ENCODE data around the gene BAG3. TPM values are rescaled to one million over a fixed set of nuclear protein-coding genes. Genes with fewer than 3 reads are reported as not detected.

BAG3 gene
- total and polyA plus RNA-seq, 9 of the 15 experiments (the other 6 are each of a cell fraction or from before 2014, with no cell fraction given), result 2.6 to 27.4 (median 7.2) TPM

- no peak for TF ChIP-seq CHD4 (IDR thresholded peaks at IDR 0.05; ENCODE audit: insufficient read depth, insufficient replicate concordance, low read depth, low read length, poor library complexity, severe bottlenecking)
- ChIA-PET CTCF (ENCODE audit: low intra/inter-chr PET ratio) (interaction anchor here (0.6 kb wide), 1 partner anchor 77 kb away, joined by 3 read pairs; no protein-coding TSS in a partner anchor), POLR2A (interaction anchor here (0.6 to 1.4 kb wide), 2 partner anchors 8 to 167 kb away, joined by 3 to 6 read pairs; no protein-coding TSS in a partner anchor)
- no peak overlapping the region for H3K27ac ChIP-seq (ENCODE audit: extremely low read depth, low read depth, low read length)
- intact Hi-C loops (cut with micrococcal nuclease) (no loop called here), in situ Hi-C loops (cut with MboI) (loop anchor here (10.0 kb wide), 1 partner anchor 255 kb away; no protein-coding TSS in a partner anchor)
- BruUV-seq (replicated peaks), result no TSS peak
- WGBS (ENCODE audit: insufficient coverage, low coverage, missing lambda C conversion rate), result 35% methylated on average over 3 of the region's 4 CpGs
- no peak overlapping the region for H3K9ac ChIP-seq (ENCODE audit: insufficient read depth in 1 of 2, low read depth in 2 of 2, low read length in 2 of 2)
- H3K9me1 ChIP-seq (ENCODE audit: control insufficient read depth, insufficient read depth, low read length), result no peaks in the 10 kb centered on the region
- no peaks in the 10 kb centered on the region for H3K9me3 ChIP-seq (replicated peaks; ENCODE audit: control insufficient read depth, insufficient read depth, low read depth, low read length)
- H3K79me2 ChIP-seq (ENCODE audit: control insufficient read depth, insufficient read depth, low read length), result no peaks in the 10 kb centered on the region
- no peak overlapping the region for H2AFZ ChIP-seq (ENCODE audit: low read depth, low read length)
- no peaks in the 10 kb centered on the region for H3K27me3 ChIP-seq (ENCODE audit: control insufficient read depth in 2 of 2, insufficient read depth in 2 of 2, low read length in 2 of 2)
- FAIRE-seq (no peak), ATAC-seq (no peak), DNase-seq (ENCODE audit: extremely low read depth in 1 of 4, low spot score in 3 of 4) (no peak)
- no peak overlapping the region for H3K4me3 ChIP-seq
- no peaks in the 10 kb centered on the region for H3K36me3 ChIP-seq (ENCODE audit: control insufficient read depth, insufficient read depth, low read length)
- no peak overlapping the region for H3K4me2 ChIP-seq (ENCODE audit: insufficient read depth, low read length)
- H3K4me1 ChIP-seq (replicated peaks in 1 of 2; ENCODE audit: control insufficient read depth in 2 of 2, insufficient read depth in 2 of 2, low read length in 2 of 2), result peaks cover 0 to 2% of the 10 kb centered on the region in 2 experiments; a peak in 2 of 5 replicates
- H4K20me1 ChIP-seq (replicated peaks; ENCODE audit: control insufficient read depth, insufficient read depth, low read length), result no peaks in the 10 kb centered on the region
Measured at GRCh38 chr10:119609516-119609915, 41.7 kb upstream of the BAG3 start.

- Histone ChIP-seq H3K27me3 (ENCODE audit: control insufficient read depth in 2 of 2, insufficient read depth in 2 of 2, low read length in 2 of 2) (no peaks in the 10 kb centered on the region), H3K9me1 (ENCODE audit: control insufficient read depth, insufficient read depth, low read length) (no peaks in the 10 kb centered on the region), H2AFZ (ENCODE audit: low read depth, low read length) (no peak overlapping the region), H3K79me2 (ENCODE audit: control insufficient read depth, insufficient read depth, low read length) (no peaks in the 10 kb centered on the region), H3K27ac (ENCODE audit: extremely low read depth, low read depth, low read length) (no peak overlapping the region), H3K4me3 (no peak overlapping the region), H3K4me1 (replicated peaks in 1 of 2; ENCODE audit: control insufficient read depth in 2 of 2, insufficient read depth in 2 of 2, low read length in 2 of 2) (peaks cover 0 to 2% of the 10 kb centered on the region in 2 experiments; a peak in 3 of 5 replicates), H4K20me1 (replicated peaks; ENCODE audit: control insufficient read depth, insufficient read depth, low read length) (no peaks in the 10 kb centered on the region), H3K4me2 (ENCODE audit: insufficient read depth, low read length) (no peak overlapping the region), H3K36me3 (ENCODE audit: control insufficient read depth, insufficient read depth, low read length) (no peaks in the 10 kb centered on the region), H3K9me3 (replicated peaks; ENCODE audit: control insufficient read depth, insufficient read depth, low read depth, low read length) (no peaks in the 10 kb centered on the region), H3K9ac (ENCODE audit: insufficient read depth in 1 of 2, low read depth in 2 of 2, low read length in 2 of 2) (no peak overlapping the region)
- FAIRE-seq (no peak), ATAC-seq (no peak), DNase-seq (ENCODE audit: extremely low read depth in 1 of 4, low spot score in 3 of 4) (no peak)
- no TSS peak for BruUV-seq (replicated peaks)
- POLR2A ChIA-PET, result no interaction called here
- intact Hi-C loops (cut with micrococcal nuclease) (no loop called here), in situ Hi-C loops (cut with MboI) (no loop called here)
- CTCF ChIA-PET (ENCODE audit: low intra/inter-chr PET ratio), result no interaction called here
- 42% methylated on average over 4 of the region's 4 CpGs for WGBS (ENCODE audit: insufficient coverage, low coverage, missing lambda C conversion rate)
- TF ChIP-seq TRIM28 (IDR thresholded peaks at IDR 0.05) (peak; percentile 49; the same call in 1 of the 2 replicates), ZNF133 (CRISPR knock-in tag; IDR thresholded peaks at IDR 0.05) (no peak), TRIM24 (IDR thresholded peaks at IDR 0.05) (0 out of 4 replicates have a peak, but pooled peaks of 1 of the 2 experiments have one; percentile 16), KDM2B (CRISPR knock-in tag; IDR thresholded peaks at IDR 0.05) (no peak), CBX3 (IDR thresholded peaks at IDR 0.05; ENCODE audit: borderline replicate concordance in 1 of 2, low read length in 2 of 2) (peak in 1 of 2 experiments; percentile 64; a peak in 1 of 3 replicates), RBM25 (IDR thresholded peaks at IDR 0.05; ENCODE audit: low read depth, low read length, severe bottlenecking) (peak; percentile 89), CHD1 (IDR thresholded peaks at IDR 0.05; ENCODE audit: low read length) (no peak), NBN (IDR thresholded peaks at IDR 0.05; ENCODE audit: low read depth) (no peak), TAF9B (IDR thresholded peaks at IDR 0.05; ENCODE audit: partially characterized antibody) (no peak)
Measured at GRCh38 chr10:119611433-119611832, 39.7 kb upstream of the BAG3 start.
